Nephron (organoid): ENCODE measurements around the gene SLC2A3.
"Not testable (repeated sequence)": the region's sequence is repeated elsewhere in the genome, so short reads cannot be mapped to it uniquely, and the experiment has no call there.

Experiments
- H3K27ac Mint-ChIP-seq, 3 experiments: 2 replicates each; pipeline ENCODE4 v1.8.0; 2020; ENCODE audit warnings: mixed read lengths in 3 of 3, mild to moderate bottlenecking in 2 of 3, moderate library complexity in 1 of 3
- H3K27me3 Mint-ChIP-seq: 2 replicates; pipeline ENCODE4 v1.8.0; 2021; ENCODE audit warnings: low read depth, mild to moderate bottlenecking, moderate library complexity, mixed read lengths
- H3K36me3 Mint-ChIP-seq: 2 replicates; pipeline ENCODE4 v1.8.0; 2020; ENCODE audit warnings: low read depth, mixed read lengths
- H3K4me1 Mint-ChIP-seq: 2 replicates; pipeline ENCODE4 v1.8.0; 2020; ENCODE audit warnings: mixed read lengths
- H3K4me3 Mint-ChIP-seq, 3 experiments: 2 replicates each; pipeline ENCODE4 v1.8.0; 2020; ENCODE audit warnings: mild to moderate bottlenecking in 3 of 3, mixed read lengths in 3 of 3, moderate library complexity in 2 of 3
- H3K9me3 Mint-ChIP-seq: 2 replicates; pipeline ENCODE4 v1.8.0; 2020; ENCODE audit warnings: mixed read lengths
- TF ChIP-seq, protein P1 (sequence below), 3 experiments: fragments of 200-600 bp; sonication (generic); IDR thresholded peaks; one replicate each; pipeline ENCODE4 v1.5.0; 2021; ENCODE audit warnings: antibody characterized with exemption in 3 of 3; ENCODE audit not compliant: unreplicated experiment in 3 of 3

The SLC2A3 gene

DNA sequence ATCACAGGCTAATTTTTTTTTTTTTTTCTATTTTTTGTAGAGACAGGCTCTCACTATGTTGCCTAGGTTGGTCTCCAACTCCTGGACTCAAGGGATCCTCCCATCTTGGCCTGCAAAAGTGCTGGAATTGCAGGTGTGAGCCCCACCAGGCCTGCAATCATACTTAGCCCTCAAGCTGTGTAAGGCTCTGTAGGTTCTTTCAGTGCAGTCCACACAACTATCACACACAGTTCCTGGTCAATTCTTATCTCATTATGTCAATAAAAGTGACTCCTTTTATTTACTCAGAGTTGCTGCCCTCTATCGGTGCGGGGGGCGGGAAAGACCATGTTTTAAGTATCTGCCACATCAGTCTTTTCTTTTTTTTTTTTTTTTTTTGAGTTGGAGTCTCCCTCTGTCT is 29.0 kb downstream of the SLC2A3 start:
- TF ChIP-seq, protein P1, sequence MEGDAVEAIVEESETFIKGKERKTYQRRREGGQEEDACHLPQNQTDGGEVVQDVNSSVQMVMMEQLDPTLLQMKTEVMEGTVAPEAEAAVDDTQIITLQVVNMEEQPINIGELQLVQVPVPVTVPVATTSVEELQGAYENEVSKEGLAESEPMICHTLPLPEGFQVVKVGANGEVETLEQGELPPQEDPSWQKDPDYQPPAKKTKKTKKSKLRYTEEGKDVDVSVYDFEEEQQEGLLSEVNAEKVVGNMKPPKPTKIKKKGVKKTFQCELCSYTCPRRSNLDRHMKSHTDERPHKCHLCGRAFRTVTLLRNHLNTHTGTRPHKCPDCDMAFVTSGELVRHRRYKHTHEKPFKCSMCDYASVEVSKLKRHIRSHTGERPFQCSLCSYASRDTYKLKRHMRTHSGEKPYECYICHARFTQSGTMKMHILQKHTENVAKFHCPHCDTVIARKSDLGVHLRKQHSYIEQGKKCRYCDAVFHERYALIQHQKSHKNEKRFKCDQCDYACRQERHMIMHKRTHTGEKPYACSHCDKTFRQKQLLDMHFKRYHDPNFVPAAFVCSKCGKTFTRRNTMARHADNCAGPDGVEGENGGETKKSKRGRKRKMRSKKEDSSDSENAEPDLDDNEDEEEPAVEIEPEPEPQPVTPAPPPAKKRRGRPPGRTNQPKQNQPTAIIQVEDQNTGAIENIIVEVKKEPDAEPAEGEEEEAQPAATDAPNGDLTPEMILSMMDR (IDR thresholded peaks at IDR 0.05; ENCODE audit: unreplicated experiment in 3 of 3): peak in 1 of 3 experiments; percentile 31
- Mint-ChIP-seq H3K9me3 (no peaks in the 10 kb centered on the region), H3K4me1 (peaks cover 20% of the 10 kb centered on the region), H3K27ac (peak overlapping the region; percentile 36 to 86 (median 39)), H3K36me3 (no peaks in the 10 kb centered on the region), H3K27me3 (no peaks in the 10 kb centered on the region), H3K4me3 (peak overlapping the region in 2 of 3 experiments; percentile 46 to 66)

DNA sequence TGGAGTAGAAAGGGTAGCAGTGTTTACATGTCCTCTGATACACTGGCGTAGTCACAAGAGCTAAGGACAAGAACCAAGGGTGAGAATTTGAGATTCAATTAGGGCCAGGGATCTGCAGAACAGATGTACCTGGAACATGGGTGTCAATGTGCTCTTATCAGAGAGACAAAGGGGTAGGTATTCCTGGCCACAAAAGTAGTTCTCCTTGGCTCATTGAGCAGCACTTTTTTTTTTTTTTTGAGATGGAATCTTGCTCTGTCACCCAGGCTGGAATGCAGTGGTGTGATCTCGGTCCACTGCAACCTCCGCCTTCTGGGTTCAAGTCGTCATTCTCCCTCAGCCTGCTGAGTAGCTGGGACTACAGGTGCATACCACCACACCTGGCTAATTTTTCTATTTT is 29.7 kb downstream of the SLC2A3 start:
- not testable (repeated sequence) for H3K4me3 Mint-ChIP-seq, H3K9me3 Mint-ChIP-seq, H3K36me3 Mint-ChIP-seq, H3K27me3 Mint-ChIP-seq
- Mint-ChIP-seq H3K4me1 (peaks cover 20% of the 10 kb centered on the region), H3K27ac (peak overlapping the region; percentile 39 to 86 (median 43))

DNA sequence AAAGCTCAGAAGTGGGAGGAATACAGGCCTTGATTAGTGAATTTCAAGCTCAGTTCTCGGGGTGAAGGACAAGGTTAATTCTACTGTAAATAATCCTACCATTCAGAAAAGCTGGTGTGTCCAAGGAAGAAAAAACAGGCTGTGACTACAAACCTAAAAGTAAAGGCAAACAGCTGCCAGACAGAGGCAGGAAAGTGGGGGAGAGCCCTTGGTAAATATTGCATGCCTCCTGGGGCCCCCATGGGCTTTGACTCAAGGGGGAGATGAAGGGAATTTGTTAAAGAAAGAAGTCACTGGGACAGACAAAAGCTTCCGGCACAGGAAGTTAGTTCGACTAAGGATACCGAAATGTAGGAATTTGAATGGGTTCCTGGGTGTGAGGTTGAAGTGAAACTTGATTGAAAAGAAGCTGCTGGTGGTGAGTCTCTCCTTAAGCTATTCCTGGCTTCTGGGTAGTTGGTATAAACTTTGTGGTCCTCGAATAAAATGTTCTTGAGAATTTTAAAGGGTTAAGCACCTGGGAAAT is 30.3 kb downstream of the SLC2A3 start:
- not testable (repeated sequence) for H3K9me3 Mint-ChIP-seq, H3K36me3 Mint-ChIP-seq, H3K27me3 Mint-ChIP-seq
- Mint-ChIP-seq H3K27ac (peak overlapping the region; percentile 39 to 74 (median 43)), H3K4me1 (peaks cover 20% of the 10 kb centered on the region), H3K4me3 (peak overlapping the region in 2 of 3 experiments; percentile 12 to 17)

DNA sequence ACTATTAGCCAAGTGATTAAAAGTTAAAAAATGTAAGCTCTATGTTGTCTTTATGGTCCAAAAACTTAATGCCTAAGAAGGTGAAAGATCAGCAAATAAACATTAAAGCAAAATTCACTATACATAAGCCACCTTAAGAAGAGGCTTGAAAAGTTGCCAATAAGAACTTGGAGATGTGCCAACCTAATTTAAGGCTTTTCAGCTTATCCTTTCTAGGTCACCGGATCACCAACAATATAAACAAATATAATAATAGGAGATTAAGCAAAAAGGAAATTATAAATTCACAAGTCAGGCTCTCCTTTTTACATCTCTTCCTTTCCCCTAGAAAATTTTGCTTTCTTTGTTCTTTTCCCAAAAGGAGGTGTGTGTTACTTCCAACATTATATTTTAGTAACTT is 30.9 kb downstream of the SLC2A3 start:
- peak overlapping the region; percentile 39 to 84 (median 74) for H3K27ac Mint-ChIP-seq
- no peak overlapping the region for H3K4me3 Mint-ChIP-seq
- H3K36me3 Mint-ChIP-seq: no peaks in the 10 kb centered on the region
- peaks cover 6% of the 10 kb centered on the region for H3K27me3 Mint-ChIP-seq
- peaks cover 20% of the 10 kb centered on the region for H3K4me1 Mint-ChIP-seq
- TF ChIP-seq, protein P1 (IDR thresholded peaks at IDR 0.05; ENCODE audit: unreplicated experiment in 3 of 3): no peak
- H3K9me3 Mint-ChIP-seq: no peaks in the 10 kb centered on the region

DNA sequence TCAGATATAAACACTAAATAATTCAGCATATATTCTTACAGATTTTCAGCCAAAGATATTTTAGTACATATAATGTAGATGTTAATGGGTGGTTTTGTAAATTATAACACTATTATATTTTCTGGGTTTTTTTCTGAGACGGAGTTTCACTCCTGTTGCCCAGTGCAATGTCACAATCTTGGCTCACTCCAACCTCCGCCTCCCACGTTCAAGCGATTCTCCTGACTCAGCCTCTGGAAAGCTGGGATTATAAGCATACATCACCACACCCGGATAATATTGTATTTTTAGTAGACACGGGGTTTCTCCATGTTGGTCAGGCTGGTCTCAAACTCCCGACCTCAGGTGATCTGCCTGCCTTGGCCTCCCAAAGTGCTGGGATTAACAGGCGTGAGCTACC is 33.6 kb downstream of the SLC2A3 start:
- not testable (repeated sequence) for H3K36me3 Mint-ChIP-seq

DNA sequence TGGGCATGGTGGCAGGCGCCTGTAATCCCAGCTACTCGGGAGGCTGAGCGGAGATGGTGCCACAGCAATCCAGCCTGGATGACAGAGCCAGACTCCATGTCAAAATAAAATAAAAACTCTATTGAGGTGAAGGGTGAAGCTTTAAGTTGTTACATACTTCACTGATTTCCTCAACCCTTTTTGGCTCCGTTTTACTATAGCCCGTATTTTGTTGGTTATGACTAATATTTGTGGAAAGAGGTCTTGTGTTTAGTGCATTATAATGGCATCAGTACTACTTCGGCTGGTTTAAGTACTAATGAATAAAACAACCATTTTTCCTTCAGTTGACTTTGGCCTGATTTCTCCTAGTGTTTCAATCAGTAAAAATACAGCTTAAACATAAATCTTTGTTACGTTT is 36.2 kb downstream of the SLC2A3 start:
- Mint-ChIP-seq H3K27me3 (peaks cover 9% of the 10 kb centered on the region), H3K4me3 (no peak overlapping the region), H3K36me3 (no peaks in the 10 kb centered on the region), H3K9me3 (no peaks in the 10 kb centered on the region), H3K4me1 (peaks cover under 1% of the 10 kb centered on the region), H3K27ac (peak overlapping the region in 1 of 3 experiments; percentile 22)
- TF ChIP-seq, protein P1 (IDR thresholded peaks at IDR 0.05; ENCODE audit: unreplicated experiment in 3 of 3): no peak

More for the DNA sequence above, 33.6 kb downstream of the SLC2A3 start:
- not testable (repeated sequence) for H3K9me3 Mint-ChIP-seq, H3K27me3 Mint-ChIP-seq, H3K27ac Mint-ChIP-seq, H3K4me3 Mint-ChIP-seq
- peaks cover 20% of the 10 kb centered on the region for H3K4me1 Mint-ChIP-seq

DNA sequence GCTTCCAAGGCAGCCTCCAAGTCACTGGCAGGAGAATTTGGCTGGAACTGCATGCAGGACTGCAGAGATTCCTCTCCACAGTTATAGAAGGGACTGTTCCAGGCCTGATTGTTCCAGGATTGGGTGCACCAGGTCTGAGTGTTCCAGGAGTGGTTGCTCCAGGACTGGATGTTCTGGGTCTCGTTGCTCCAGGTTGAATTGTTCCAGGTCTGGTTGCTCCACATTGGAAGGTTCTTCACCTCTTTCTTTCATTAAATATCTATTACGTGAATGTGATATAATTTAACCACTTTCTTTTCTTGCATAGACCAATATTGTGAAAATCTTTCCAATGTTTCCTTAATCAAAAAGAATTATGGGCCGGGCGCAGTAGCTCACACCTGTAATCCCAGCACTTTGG is 39.3 kb downstream of the SLC2A3 start:
- H3K27ac Mint-ChIP-seq, H3K27me3 Mint-ChIP-seq, H3K36me3 Mint-ChIP-seq, H3K4me3 Mint-ChIP-seq, H3K9me3 Mint-ChIP-seq, H3K4me1 Mint-ChIP-seq: not testable (repeated sequence)

DNA sequence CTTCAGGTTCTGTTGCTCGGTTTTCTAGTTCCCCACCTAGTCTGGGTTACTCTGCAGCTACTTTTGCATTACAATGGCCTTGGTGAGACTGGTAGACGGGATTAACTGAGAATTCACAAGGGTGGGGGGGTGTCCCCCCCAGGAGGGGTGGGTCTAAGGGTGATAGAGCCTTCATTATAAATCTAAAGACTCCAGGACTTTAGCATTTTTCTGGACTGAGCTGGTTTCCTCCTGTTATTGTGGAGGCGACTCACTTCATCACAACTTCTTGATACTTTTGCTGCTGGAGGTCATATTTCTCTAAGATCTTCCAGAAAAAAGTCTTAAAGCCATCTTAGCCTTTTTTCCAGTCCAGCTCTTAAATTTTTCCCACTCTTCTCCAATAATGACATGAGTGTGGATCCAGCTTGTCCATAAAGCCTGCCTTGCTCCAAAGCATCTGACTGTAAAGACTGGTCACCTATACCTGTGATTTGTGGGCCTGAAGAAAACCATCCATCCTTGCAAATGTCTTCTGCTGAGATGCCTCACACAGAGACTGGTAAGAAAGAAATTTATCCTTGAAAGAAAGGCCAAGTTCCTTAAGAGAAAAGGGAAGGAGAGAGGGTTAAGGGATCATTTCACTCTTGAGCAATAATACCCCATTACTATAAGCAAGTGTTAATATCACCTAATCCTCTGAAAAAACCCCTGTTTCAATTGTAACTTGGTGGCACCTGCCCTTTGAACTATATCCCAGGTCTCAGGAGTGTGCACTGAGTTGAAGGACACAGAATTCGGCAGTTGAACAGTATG is 43.6 kb downstream of the SLC2A3 start:
- H3K9me3 Mint-ChIP-seq: no peaks in the 10 kb centered on the region
- peaks cover 9% of the 10 kb centered on the region for H3K4me1 Mint-ChIP-seq
- H3K36me3 Mint-ChIP-seq: no peaks in the 10 kb centered on the region
- H3K27ac Mint-ChIP-seq: no peak overlapping the region
- peak overlapping the region in 1 of 3 experiments; percentile 26 for H3K4me3 Mint-ChIP-seq
- TF ChIP-seq, protein P1 (IDR thresholded peaks at IDR 0.05; ENCODE audit: unreplicated experiment in 3 of 3): no peak
- peaks cover 4% of the 10 kb centered on the region for H3K27me3 Mint-ChIP-seq
